DMS 273 (cell line): Measurements from ENCODE around the gene RELL2.

Experiments used
- DNase-seq: peaks from one replicate; lab custom pipeline; 2025; ENCODE audit not compliant: unreplicated experiment; lab: John Stamatoyannopoulos, UW

The RELL2 gene

GRCh38 chr5:141618804-141619554, 17.8 kb upstream of the RELL2 start, which contains the start of gene DIAPH1:
DIAPH1 (minus strand) TSS chr5:141619000; CDS start chr5:141618914, 86 bp downstream.
- DNase-seq = peak; percentile 99

GRCh38 chr5:141623186-141623585, 13.6 kb upstream of the RELL2 start:
- no peak for DNase-seq

- no peak for DNase-seq
Measured at GRCh38 chr5:141623611-141624010, 13.2 kb upstream of the RELL2 start.

GRCh38 chr5:141628175-141628788, 8.5 kb upstream of the RELL2 start:
- DNase-seq = no peak

- DNase-seq = no peak
Measured at GRCh38 chr5:141630570-141631140, 6.1 kb upstream of the RELL2 start.

GRCh38 chr5:141632650-141633049, 4.1 kb upstream of the RELL2 start:
- DNase-seq = peak; percentile 39

GRCh38 chr5:141633871-141634561, 2.8 kb upstream of the RELL2 start:
- no peak for DNase-seq

- no peak for DNase-seq
Measured at GRCh38 chr5:141634720-141635119, 2.1 kb upstream of the RELL2 start.

GRCh38 chr5:141635646-141636045, 1.2 kb upstream of the RELL2 start:
- DNase-seq = no peak

- no peak for DNase-seq
Measured at GRCh38 chr5:141636106-141636412, 738 bp upstream of the RELL2 start.

GRCh38 chr5:141637123-141637766, 448 bp downstream of the RELL2 start:
- peak; percentile 73 for DNase-seq

- DNase-seq = peak; percentile 54
Measured at GRCh38 chr5:141637767-141638419, 1.1 kb downstream of the RELL2 start.

- DNase-seq = no peak
Measured at GRCh38 chr5:141638771-141639170, 2.0 kb downstream of the RELL2 start.

- DNase-seq = no peak
Measured at GRCh38 chr5:141639357-141640050, 2.7 kb downstream of the RELL2 start.

GRCh38 chr5:141640051-141640415, 3.2 kb downstream of the RELL2 start:
- no peak for DNase-seq

- no peak for DNase-seq
Measured at GRCh38 chr5:141640698-141641097, 3.9 kb downstream of the RELL2 start.

- DNase-seq = peak; percentile 29
Measured at GRCh38 chr5:141641634-141642267, 5.0 kb downstream of the RELL2 start.

GRCh38 chr5:141646026-141646425, 9.2 kb downstream of the RELL2 start:
- no peak for DNase-seq

GRCh38 chr5:141647242-141647641, 10.4 kb downstream of the RELL2 start:
- no peak for DNase-seq

GRCh38 chr5:141647851-141648250, 11.1 kb downstream of the RELL2 start:
- no peak for DNase-seq
